SK-N-MC (cell line): Measurements from ENCODE around the gene RING1.

ENCODE experiments used
- EZH2 ChIP-seq: fragments of 200-600 bp; sonication (generic); IDR thresholded peaks from one replicate; pipeline ENCODE4 v1.6.1; 2017; ENCODE audit warnings: antibody characterized with exemption
- FOXP2 ChIP-seq: optimal IDR thresholded peaks from 2 replicates; pipeline ENCODE3; 2011; ENCODE audit warnings: mild to moderate bottlenecking, moderate library complexity; ENCODE audit not compliant: insufficient read depth; ENCODE audit errors: extremely low read length, control extremely low read depth
- POLR2AphosphoS5 ChIP-seq: IDR thresholded peaks from 2 replicates; pipeline ENCODE4 v1.6.1; 2012; ENCODE audit warnings: mild to moderate bottlenecking, low read depth, low read length, borderline replicate concordance

GRCh38 chr6:33178755-33179475 lies 29.4 kb upstream of the RING1 start:
- TF ChIP-seq POLR2AphosphoS5 = no peak
- TF ChIP-seq EZH2 = no peak
- no peak for TF ChIP-seq FOXP2
